Measurements from ENCODE around the gene SCRN1.

- TF ChIP-seq POLR2AphosphoS5 (IDR thresholded peaks at IDR 0.05; ENCODE audit: low read depth, low read length) (no peak), TAF1 (IDR thresholded peaks at IDR 0.05; ENCODE audit: low read depth, low read length) (no peak), POLR2A (IDR thresholded peaks at IDR 0.05; ENCODE audit: low read depth, low read length) (no peak), POU2F2 (IDR thresholded peaks at IDR 0.05; ENCODE audit: low read depth, low read length) (no peak), SPI1 (IDR thresholded peaks at IDR 0.05; ENCODE audit: low read depth, low read length) (no peak)
Measured at GRCh38 chr7:30038196-30038980, 48.8 kb upstream of the SCRN1 start.

Data from GM12891 (cell line).